22Rv1 (cell line): ENCODE data around the gene FAM187B.
"Not testable (repeated sequence)": the region's sequence is repeated elsewhere in the genome, so short reads cannot be mapped to it uniquely, and the experiment has no call there.

Experiments
- H3K27ac ChIP-seq: fragments of 450-650 bp; 2 replicates; pipeline ENCODE4 v1.5.1; 2017
- CTCF ChIP-seq: fragments of 450-650 bp; IDR thresholded peaks from 2 replicates; pipeline ENCODE4 v1.5.1; 2017; ENCODE audit warnings: mild to moderate bottlenecking
- ZFX ChIP-seq: fragments of 450-650 bp; IDR thresholded peaks from 2 replicates; pipeline ENCODE4 v1.6.1; 2017; ENCODE audit warnings: antibody characterized with exemption, borderline replicate concordance

Gene FAM187B

DNA sequence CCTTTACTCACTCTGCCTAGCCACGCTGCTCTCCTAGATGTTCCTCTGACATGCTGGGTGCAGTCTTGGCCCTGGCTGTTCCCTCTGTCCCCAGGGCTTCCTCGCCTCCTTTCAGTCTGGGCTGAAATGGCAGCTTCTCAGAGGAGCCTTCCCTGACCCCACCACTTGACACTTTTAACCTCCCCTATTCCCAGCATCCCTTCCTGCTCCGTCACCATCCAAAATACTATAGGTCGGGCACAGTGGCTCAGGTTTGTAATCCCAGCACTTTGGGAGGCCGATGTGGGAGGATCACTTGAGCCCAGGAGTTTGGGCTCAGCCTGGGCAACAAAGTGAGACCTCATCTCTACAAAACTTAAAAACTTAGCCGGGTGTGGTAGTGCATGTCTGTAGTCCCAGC is 2.6 kb downstream of the FAM187B start:
- H3K27ac ChIP-seq, result no peak overlapping the region
- no peak for TF ChIP-seq CTCF
- TF ChIP-seq ZFX, result no peak

- TF ChIP-seq CTCF (peak; percentile 10; the same call in 1 of the 2 replicates), ZFX (no peak)
- H3K27ac ChIP-seq, result no peak overlapping the region
Measured at GRCh38 chr19:35224681-35225571, 3.6 kb downstream of the FAM187B start.

DNA sequence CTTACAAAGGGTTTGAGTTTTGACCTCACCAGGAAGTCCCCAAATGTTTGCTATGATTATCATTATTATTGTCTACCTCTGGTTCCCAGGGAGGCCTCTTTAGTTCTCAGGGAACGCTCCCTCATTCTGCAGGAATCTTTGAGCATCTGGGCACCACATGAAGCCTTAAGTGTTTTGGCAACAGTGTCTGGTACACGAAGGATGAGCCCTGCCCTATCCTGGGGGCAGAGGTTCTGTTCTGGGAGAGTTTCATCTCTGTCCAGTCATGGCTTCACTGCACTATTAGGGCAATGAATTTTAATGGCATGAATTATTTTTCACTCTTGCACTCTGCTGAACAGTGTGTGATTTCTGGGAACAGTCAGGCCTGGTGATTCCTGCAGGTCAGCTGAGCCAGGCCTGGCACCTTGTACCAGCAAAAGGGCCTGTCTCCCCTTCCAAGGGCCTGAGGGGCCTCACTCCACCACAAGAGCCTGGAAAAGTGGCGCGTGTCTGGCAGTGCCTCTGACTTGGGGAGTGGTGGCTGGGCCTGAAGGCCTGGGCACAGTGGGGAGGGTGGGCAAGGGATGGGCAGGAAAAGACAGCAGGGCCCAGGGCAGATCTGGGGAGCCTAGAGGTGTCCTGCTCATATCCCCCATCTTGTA is 4.6 kb downstream of the FAM187B start:
- no peak overlapping the region for H3K27ac ChIP-seq
- no peak for TF ChIP-seq CTCF
- TF ChIP-seq ZFX, result no peak

- TF ChIP-seq CTCF, result no peak
- TF ChIP-seq ZFX, result no peak
Measured at GRCh38 chr19:35223084-35223790, 5.3 kb downstream of the FAM187B start.

GRCh38 chr19:35222373-35223015 is 6.0 kb downstream of the FAM187B start:
- H3K27ac ChIP-seq, result no peak overlapping the region
- TF ChIP-seq ZFX (no peak), CTCF (no peak)

More at GRCh38 chr19:35223084-35223790, 5.3 kb downstream of the FAM187B start:
- no peak overlapping the region for H3K27ac ChIP-seq

DNA sequence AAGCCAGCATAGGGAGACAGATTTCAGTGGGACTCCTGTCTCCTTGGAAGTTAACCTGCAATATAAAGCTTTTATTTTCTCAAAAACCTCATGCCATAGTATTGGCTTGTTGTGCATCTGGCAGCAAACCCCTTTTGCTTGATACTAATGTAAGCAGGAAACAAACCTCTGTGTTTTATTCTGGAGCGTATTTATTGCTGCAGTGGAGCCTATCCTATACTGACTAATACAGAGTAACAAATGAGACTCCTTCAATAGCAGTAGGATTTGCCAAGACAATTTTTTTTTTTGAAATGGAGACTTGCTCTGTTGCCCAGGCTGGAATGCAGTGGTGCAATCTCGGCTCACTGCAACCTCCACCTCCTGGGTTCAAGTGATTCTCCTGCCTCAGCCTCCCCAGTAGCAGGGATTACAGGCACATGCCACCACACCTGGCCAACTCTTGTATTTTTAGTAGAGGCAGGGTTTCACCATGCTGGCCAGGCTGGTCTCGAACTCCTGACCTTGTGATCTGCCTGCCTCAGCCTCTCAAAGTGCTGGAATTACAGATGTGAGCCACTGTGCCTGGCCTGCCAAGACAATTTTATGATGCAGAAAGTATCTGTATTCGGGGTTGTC is 7.5 kb downstream of the FAM187B start:
- not testable (repeated sequence) for H3K27ac ChIP-seq
